A549 (cell line): Measurements from ENCODE around the gene THUMPD3. TPM values are rescaled to one million over a fixed set of nuclear protein-coding genes. Genes with fewer than 3 reads are reported as not detected.

Experiments
- ATAC-seq, 2 experiments: fragments of 200-7000 bp in 1 of 2; fragments of >200 bp in 1 of 2; cut with Nextera tagmentation in 1 of 2; cut with Tn5 transposase in 1 of 2; 3 replicates each; pipeline versions ENCODE4 v1.8.0 to v1.9.1; 2018 to 2020; ENCODE audit warnings: mild to moderate bottlenecking in 1 of 2, moderate library complexity in 1 of 2
- CTCF ChIA-PET: fragments of 300-600 bp; sonication (Branson Sonifier 250); formaldehyde crosslinking; extraction: SDS; loops from one replicate; lab custom pipeline; 2021; ENCODE audit warnings: antibody characterized with exemption, inconsistent platforms; lab: Yijun Ruan, JAX
- POLR2A ChIA-PET: fragments of 350-600 bp; formaldehyde crosslinking; extraction: SDS; loops from one replicate; lab custom pipeline; 2021; ENCODE audit warnings: antibody characterized with exemption, inconsistent platforms; lab: Yijun Ruan, JAX
- DNase-seq, 2 experiments: peaks; one replicate each; pipeline versions ENCODE4 v3.0.0 to v3.0.0-alpha.2; 2011 to 2016; ENCODE audit warnings: low read depth in 1 of 2, low spot score in 1 of 2
- FAIRE-seq: peaks from 2 replicates; lab custom pipeline; 2011; peaks lifted over from hg19 to GRCh38; lab: Jason Lieb, UNC
- H3K27ac ChIP-seq, 2 experiments: fragments of >200 bp; sonication (Bioruptor Twin); formaldehyde crosslinking; 3 replicates each; pipeline ENCODE4 v1.5.1; 2016 to 2017
- H3K4me1 ChIP-seq: fragments of >200 bp; sonication (Bioruptor Twin); formaldehyde crosslinking; 3 replicates; pipeline ENCODE4 v1.6.1; 2016
- H3K4me2 ChIP-seq: fragments of >200 bp; sonication (Bioruptor Twin); formaldehyde crosslinking; 3 replicates; pipeline ENCODE4 v1.6.1; 2016
- H3K4me3 ChIP-seq: fragments of >200 bp; sonication (Bioruptor Twin); formaldehyde crosslinking; 3 replicates; pipeline ENCODE4 v1.5.1; 2016
- H3K9me3 ChIP-seq: fragments of >200 bp; sonication (Bioruptor Twin); formaldehyde crosslinking; 3 replicates; pipeline ENCODE4 v1.6.1; 2016
- BCL3 ChIP-seq: fragments of >200 bp; sonication (Bioruptor Twin); formaldehyde crosslinking; IDR thresholded peaks from 3 replicates; pipeline ENCODE4 v1.6.1; 2016
- CHD4 ChIP-seq: fragments of 200-600 bp; sonication (generic); IDR thresholded peaks from 2 replicates; pipeline ENCODE4 v1.6.1; 2016; ENCODE audit warnings: antibody characterized with exemption, mild to moderate bottlenecking, borderline replicate concordance
- EP300 ChIP-seq, 2 experiments: fragments of >200 bp; sonication (Bioruptor Twin); formaldehyde crosslinking; IDR thresholded peaks; 2 replicates in 1 of 2; 3 replicates in 1 of 2; pipeline ENCODE4 v1.6.1; 2016 to 2017
- ESRRA ChIP-seq: fragments of 150-350 bp; IDR thresholded peaks from 2 replicates; pipeline ENCODE4 v1.6.1; 2014; ENCODE audit warnings: mild to moderate bottlenecking, low read length, borderline replicate concordance
- FOXS1 ChIP-seq: fragments of 250-450 bp; sonication (Bioruptor Pico); IDR thresholded peaks from 2 replicates; pipeline ENCODE4 v1.5.0; 2020; ENCODE audit warnings: mild to moderate bottlenecking, moderate library complexity
- HDAC2 ChIP-seq: fragments of 200-600 bp; sonication (generic); IDR thresholded peaks from 2 replicates; pipeline ENCODE4 v1.6.1; 2016
- HOXB13 ChIP-seq: fragments of 250-450 bp; sonication (Bioruptor Pico); IDR thresholded peaks from 2 replicates; pipeline ENCODE4 v1.5.0; 2020; ENCODE audit warnings: low read depth, mild to moderate bottlenecking, moderate library complexity
- JUN ChIP-seq, 2 experiments: fragments of >200 bp; sonication (Bioruptor Twin); formaldehyde crosslinking; IDR thresholded peaks; 2 replicates in 1 of 2; 3 replicates in 1 of 2; pipeline ENCODE4 v1.6.1; 2016 to 2017
- KDM1A ChIP-seq: fragments of 200-600 bp; sonication (generic); IDR thresholded peaks from 2 replicates; pipeline ENCODE4 v1.6.1; 2016; ENCODE audit warnings: low read depth, mild to moderate bottlenecking
- MAFK ChIP-seq: fragments of 450-650 bp; IDR thresholded peaks from 2 replicates; pipeline ENCODE4 v1.6.1; 2014; ENCODE audit not compliant: partially characterized antibody
- NFE2L2 ChIP-seq: fragments of 150-350 bp; conservative IDR thresholded peaks from 2 replicates; pipeline ENCODE4 v1.6.1; 2014; ENCODE audit warnings: low read length
- NPAS2 ChIP-seq: fragments of 250-450 bp; sonication (Bioruptor Pico); IDR thresholded peaks from 2 replicates; pipeline ENCODE4 v1.8.0; 2022; ENCODE audit warnings: mild to moderate bottlenecking, moderate library complexity, borderline replicate concordance
- NR3C1 ChIP-seq: fragments of >200 bp; sonication (Bioruptor Twin); formaldehyde crosslinking; IDR thresholded peaks from 3 replicates; pipeline ENCODE4 v1.6.1; 2017
- PBX3 ChIP-seq: IDR thresholded peaks from 2 replicates; pipeline ENCODE4 v1.6.1; 2012
- PHF8 ChIP-seq: fragments of 200-600 bp; sonication (generic); IDR thresholded peaks from 2 replicates; pipeline ENCODE4 v1.6.1; 2016; ENCODE audit warnings: low read depth, mild to moderate bottlenecking, antibody characterized with exemption, moderate library complexity, borderline replicate concordance
- POLR2A ChIP-seq: IDR thresholded peaks from 2 replicates; pipeline ENCODE4 v1.6.1; 2012; ENCODE audit warnings: mild to moderate bottlenecking, low read length
- SREBF2 ChIP-seq: fragments of 450-650 bp; IDR thresholded peaks from 2 replicates; pipeline ENCODE4 v1.6.1; 2014; ENCODE audit warnings: mild to moderate bottlenecking, moderate library complexity
- USF2 ChIP-seq: fragments of 450-650 bp; IDR thresholded peaks from 2 replicates; pipeline ENCODE4 v1.6.1; 2014; ENCODE audit warnings: antibody characterized with exemption
- whole genome bisulfite sequencing: methylation state at CpG from one replicate; pipeline ENCODE4 v1.1.6; 2017; ENCODE audit errors: missing lambda C conversion rate; 5-methylcytosine and 5-hydroxymethylcytosine counted together
- polyA plus RNA-seq, 4 experiments: library from polyadenylated mRNA; depleted of rRNA in 3 of 4; stranded (reverse); fragments of >200 nt; fragmentation: RNase III in 1 of 4; extraction: RNeasy Plus Mini Kit Qiagen cat#74134 plus additional on column Dnase treatment in 1 of 4; gene quantifications; 2 replicates in 3 of 4; 3 replicates in 1 of 4; pipeline ENCODE4 v1.2.3, GENCODE V29; 2011 to 2017
- TF ChIP-seq, protein P1 (sequence below): fragments of 250-450 bp; sonication (Bioruptor Pico); IDR thresholded peaks from 2 replicates; pipeline ENCODE4 v1.5.0; 2021; ENCODE audit warnings: mild to moderate bottlenecking, moderate library complexity, borderline replicate concordance
- TF ChIP-seq, protein P2 (sequence below): IDR thresholded peaks from 2 replicates; pipeline ENCODE4 v1.6.1; 2012
- TF ChIP-seq, protein P3 (sequence below): IDR thresholded peaks from 2 replicates; pipeline ENCODE4 v1.6.1; 2012; ENCODE audit warnings: low read depth, borderline replicate concordance
- TF ChIP-seq, protein P4 (sequence below): fragments of 200-600 bp; sonication (generic); IDR thresholded peaks from 2 replicates; pipeline ENCODE4 v1.6.1; 2016; ENCODE audit warnings: antibody characterized with exemption, mild to moderate bottlenecking, moderate library complexity

THUMPD3 gene
- polyA plus RNA-seq, 2 of the 4 experiments (the other 2 are of a cell fraction), result 53.9 to 86.0 TPM

- TF ChIP-seq, protein P1, sequence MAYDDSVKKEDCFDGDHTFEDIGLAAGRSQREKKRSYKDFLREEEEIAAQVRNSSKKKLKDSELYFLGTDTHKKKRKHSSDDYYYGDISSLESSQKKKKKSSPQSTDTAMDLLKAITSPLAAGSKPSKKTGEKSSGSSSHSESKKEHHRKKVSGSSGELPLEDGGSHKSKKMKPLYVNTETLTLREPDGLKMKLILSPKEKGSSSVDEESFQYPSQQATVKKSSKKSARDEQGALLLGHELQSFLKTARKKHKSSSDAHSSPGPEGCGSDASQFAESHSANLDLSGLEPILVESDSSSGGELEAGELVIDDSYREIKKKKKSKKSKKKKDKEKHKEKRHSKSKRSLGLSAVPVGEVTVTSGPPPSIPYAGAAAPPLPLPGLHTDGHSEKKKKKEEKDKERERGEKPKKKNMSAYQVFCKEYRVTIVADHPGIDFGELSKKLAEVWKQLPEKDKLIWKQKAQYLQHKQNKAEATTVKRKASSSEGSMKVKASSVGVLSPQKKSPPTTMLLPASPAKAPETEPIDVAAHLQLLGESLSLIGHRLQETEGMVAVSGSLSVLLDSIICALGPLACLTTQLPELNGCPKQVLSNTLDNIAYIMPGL (CRISPR knock-in tag), result peak; percentile 71; the same call in 1 of the 2 replicates
- TF ChIP-seq, protein P2, sequence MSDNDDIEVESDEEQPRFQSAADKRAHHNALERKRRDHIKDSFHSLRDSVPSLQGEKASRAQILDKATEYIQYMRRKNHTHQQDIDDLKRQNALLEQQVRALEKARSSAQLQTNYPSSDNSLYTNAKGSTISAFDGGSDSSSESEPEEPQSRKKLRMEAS, result peak; percentile 59; the same call in 1 of the 2 replicates
- no peak for TF ChIP-seq NPAS2 (CRISPR knock-in tag)
- peak; percentile 79 for TF ChIP-seq PHF8
- TF ChIP-seq HOXB13 (CRISPR knock-in tag), result no peak
- TF ChIP-seq, protein P3, sequence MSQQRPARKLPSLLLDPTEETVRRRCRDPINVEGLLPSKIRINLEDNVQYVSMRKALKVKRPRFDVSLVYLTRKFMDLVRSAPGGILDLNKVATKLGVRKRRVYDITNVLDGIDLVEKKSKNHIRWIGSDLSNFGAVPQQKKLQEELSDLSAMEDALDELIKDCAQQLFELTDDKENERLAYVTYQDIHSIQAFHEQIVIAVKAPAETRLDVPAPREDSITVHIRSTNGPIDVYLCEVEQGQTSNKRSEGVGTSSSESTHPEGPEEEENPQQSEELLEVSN, result peak; percentile 42; the same call in 1 of the 2 replicates
- TF ChIP-seq EP300 (IDR thresholded peaks at IDR 0.05), result no peak
- TF ChIP-seq, all 56 proteins: peak for 5
Measured at GRCh38 chr3:9397906-9398699, 35.2 kb downstream of the THUMPD3 start (continued).

GRCh38 chr3:9398700-9399336 lies 36.0 kb downstream of the THUMPD3 start:
- peak overlapping the region; percentile 84 for H3K4me3 ChIP-seq
- peak overlapping the region; percentile 99 to 100 for H3K27ac ChIP-seq
- TF ChIP-seq NFE2L2 (0 out of 2 replicates have a peak, but pooled peaks have one; percentile 4), SREBF2 (no peak), MAFK (peak; percentile 27), HDAC2 (no peak)
- peaks cover 56% of the 10 kb centered on the region for H3K4me1 ChIP-seq
- ChIA-PET CTCF (interaction anchor here (0.8 to 1.9 kb wide), 6 partner anchors 10 to 46 kb away, joined by 3 to 7 read pairs (median 4); partner anchors contain the start of gene THUMPD3), POLR2A (interaction anchor here (0.7 to 1.8 kb wide), 3 partner anchors 10 to 25 kb away, joined by 3 to 7 read pairs (median 5); no protein-coding TSS in a partner anchor)
- WGBS, result 2% methylated on average over 7 of the region's 7 CpGs
- peak overlapping the region; percentile 94 for H3K4me2 ChIP-seq
- H3K9me3 ChIP-seq, result no peaks in the 10 kb centered on the region
- ATAC-seq, result no peak
- no peak for FAIRE-seq
- DNase-seq, result peak in 1 of 2 experiments; percentile 58

DNA sequence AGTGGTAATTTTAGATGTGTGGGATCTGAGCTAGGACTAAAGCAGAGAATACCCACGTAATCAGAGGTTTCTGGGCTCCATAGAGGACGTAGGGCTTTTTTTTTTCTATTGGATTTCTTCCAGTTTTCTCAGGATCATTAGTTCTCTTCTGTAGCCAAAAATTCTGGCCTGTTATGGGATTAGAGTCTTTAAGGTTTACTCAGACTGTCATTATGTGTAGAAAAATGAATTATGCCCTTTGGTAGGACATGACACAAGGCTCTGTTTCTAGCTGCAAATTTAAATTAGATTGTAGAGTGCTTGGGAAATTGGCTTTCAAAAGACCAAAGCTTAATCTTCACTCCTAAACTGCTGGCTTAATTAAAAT lies 36.5 kb downstream of the THUMPD3 start:
- DNase-seq (no peak), FAIRE-seq (no peak), ATAC-seq (no peak)
- H3K4me1 ChIP-seq, result peaks cover 56% of the 10 kb centered on the region
- H3K4me2 ChIP-seq, result peak overlapping the region; percentile 94
- WGBS, result 2% methylated on average over 2 of the region's 2 CpGs
- peak overlapping the region; percentile 99 to 100 for H3K27ac ChIP-seq
- CTCF ChIA-PET, result interaction anchor here (0.8 to 1.9 kb wide), 6 partner anchors 9 to 46 kb away, joined by 3 to 7 read pairs (median 4); partner anchors contain the start of gene THUMPD3
- H3K4me3 ChIP-seq, result peak overlapping the region; percentile 84
- no peaks in the 10 kb centered on the region for H3K9me3 ChIP-seq
- POLR2A ChIA-PET, result interaction anchor here (0.7 to 1.8 kb wide), 4 partner anchors 9 to 36 kb away, joined by 3 to 7 read pairs (median 6); partner anchors contain the start of gene THUMPD3
- TF ChIP-seq NR3C1 (no peak), USF2 (no peak), BCL3 (no peak), FOXS1 (CRISPR knock-in tag) (no peak), PBX3 (no peak), CHD4 (no peak), JUN (IDR thresholded peaks at IDR 0.05) (no peak), ESRRA (no peak), KDM1A (no peak), POLR2A (no peak), NPAS2 (CRISPR knock-in tag) (no peak)
- TF ChIP-seq, protein P2, result no peak
- TF ChIP-seq, protein P4, sequence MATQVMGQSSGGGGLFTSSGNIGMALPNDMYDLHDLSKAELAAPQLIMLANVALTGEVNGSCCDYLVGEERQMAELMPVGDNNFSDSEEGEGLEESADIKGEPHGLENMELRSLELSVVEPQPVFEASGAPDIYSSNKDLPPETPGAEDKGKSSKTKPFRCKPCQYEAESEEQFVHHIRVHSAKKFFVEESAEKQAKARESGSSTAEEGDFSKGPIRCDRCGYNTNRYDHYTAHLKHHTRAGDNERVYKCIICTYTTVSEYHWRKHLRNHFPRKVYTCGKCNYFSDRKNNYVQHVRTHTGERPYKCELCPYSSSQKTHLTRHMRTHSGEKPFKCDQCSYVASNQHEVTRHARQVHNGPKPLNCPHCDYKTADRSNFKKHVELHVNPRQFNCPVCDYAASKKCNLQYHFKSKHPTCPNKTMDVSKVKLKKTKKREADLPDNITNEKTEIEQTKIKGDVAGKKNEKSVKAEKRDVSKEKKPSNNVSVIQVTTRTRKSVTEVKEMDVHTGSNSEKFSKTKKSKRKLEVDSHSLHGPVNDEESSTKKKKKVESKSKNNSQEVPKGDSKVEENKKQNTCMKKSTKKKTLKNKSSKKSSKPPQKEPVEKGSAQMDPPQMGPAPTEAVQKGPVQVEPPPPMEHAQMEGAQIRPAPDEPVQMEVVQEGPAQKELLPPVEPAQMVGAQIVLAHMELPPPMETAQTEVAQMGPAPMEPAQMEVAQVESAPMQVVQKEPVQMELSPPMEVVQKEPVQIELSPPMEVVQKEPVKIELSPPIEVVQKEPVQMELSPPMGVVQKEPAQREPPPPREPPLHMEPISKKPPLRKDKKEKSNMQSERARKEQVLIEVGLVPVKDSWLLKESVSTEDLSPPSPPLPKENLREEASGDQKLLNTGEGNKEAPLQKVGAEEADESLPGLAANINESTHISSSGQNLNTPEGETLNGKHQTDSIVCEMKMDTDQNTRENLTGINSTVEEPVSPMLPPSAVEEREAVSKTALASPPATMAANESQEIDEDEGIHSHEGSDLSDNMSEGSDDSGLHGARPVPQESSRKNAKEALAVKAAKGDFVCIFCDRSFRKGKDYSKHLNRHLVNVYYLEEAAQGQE, result no peak
